ENCODE measurements around the gene SCRN3. TPM values are rescaled to one million over a fixed set of nuclear protein-coding genes. Genes with fewer than 3 reads are reported as not detected.

SCRN3 gene
- total RNA-seq, 1 donor from 2014 or later: 27.4 TPM

DNA sequence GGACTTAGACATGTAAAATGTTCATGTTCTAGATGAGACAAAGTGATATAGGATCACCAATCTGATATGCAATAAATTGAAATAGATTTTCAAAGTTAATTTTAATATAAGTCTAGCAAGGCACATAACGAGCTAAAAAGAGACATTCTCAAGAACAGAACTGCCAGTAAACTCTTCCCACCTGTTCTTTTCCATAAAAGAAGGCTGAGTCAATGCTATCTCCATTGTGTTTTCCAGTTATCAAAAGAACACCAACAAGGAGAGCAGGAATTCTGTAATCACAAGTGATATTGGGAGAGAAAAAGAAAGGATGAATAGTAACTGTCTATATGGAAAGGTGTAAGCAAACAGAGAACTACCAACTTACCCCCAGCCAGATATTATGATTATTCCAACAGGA, 65.7 kb downstream of the SCRN3 start:
- ATAC-seq (no peak), DNase-seq (no peak)
- TF ChIP-seq, protein P1, sequence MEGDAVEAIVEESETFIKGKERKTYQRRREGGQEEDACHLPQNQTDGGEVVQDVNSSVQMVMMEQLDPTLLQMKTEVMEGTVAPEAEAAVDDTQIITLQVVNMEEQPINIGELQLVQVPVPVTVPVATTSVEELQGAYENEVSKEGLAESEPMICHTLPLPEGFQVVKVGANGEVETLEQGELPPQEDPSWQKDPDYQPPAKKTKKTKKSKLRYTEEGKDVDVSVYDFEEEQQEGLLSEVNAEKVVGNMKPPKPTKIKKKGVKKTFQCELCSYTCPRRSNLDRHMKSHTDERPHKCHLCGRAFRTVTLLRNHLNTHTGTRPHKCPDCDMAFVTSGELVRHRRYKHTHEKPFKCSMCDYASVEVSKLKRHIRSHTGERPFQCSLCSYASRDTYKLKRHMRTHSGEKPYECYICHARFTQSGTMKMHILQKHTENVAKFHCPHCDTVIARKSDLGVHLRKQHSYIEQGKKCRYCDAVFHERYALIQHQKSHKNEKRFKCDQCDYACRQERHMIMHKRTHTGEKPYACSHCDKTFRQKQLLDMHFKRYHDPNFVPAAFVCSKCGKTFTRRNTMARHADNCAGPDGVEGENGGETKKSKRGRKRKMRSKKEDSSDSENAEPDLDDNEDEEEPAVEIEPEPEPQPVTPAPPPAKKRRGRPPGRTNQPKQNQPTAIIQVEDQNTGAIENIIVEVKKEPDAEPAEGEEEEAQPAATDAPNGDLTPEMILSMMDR (IDR thresholded peaks at IDR 0.05): no peak
- no peaks in the 10 kb centered on the region for H3K27me3 ChIP-seq (ENCODE audit: low read depth)
- no peaks in the 10 kb centered on the region for H3K4me1 ChIP-seq
- peaks cover 7% of the 10 kb centered on the region for H3K36me3 ChIP-seq
- H3K4me3 ChIP-seq: no peak overlapping the region
- H3K9me3 ChIP-seq: no peaks in the 10 kb centered on the region
- intact Hi-C loops (cut with DNase I): loop anchor here (5.0 kb wide), 1 partner anchor 226 kb away; no protein-coding TSS in a partner anchor
- no peak overlapping the region for H3K27ac ChIP-seq

- no peak overlapping the region for H3K27ac ChIP-seq
Measured at GRCh38 chr2:174465327-174465726, 69.8 kb downstream of the SCRN3 start.

GRCh38 chr2:174473796-174474195, 78.3 kb downstream of the SCRN3 start:
- TF ChIP-seq, protein P1 (IDR thresholded peaks at IDR 0.05): no peak
- ATAC-seq (no peak), DNase-seq (no peak)
- H3K27me3 ChIP-seq (ENCODE audit: low read depth): no peaks in the 10 kb centered on the region
- H3K4me3 ChIP-seq: no peak overlapping the region
- intact Hi-C loops (cut with DNase I): no loop called here
- no peaks in the 10 kb centered on the region for H3K9me3 ChIP-seq
- no peaks in the 10 kb centered on the region for H3K36me3 ChIP-seq
- no peak overlapping the region for H3K27ac ChIP-seq
- no peaks in the 10 kb centered on the region for H3K4me1 ChIP-seq

More at GRCh38 chr2:174465327-174465726, 69.8 kb downstream of the SCRN3 start:
- intact Hi-C loops (cut with DNase I): no loop called here
- no peak for DNase-seq
- Histone ChIP-seq H3K9me3 (no peaks in the 10 kb centered on the region), H3K4me1 (no peaks in the 10 kb centered on the region), H3K4me3 (no peak overlapping the region), H3K36me3 (no peaks in the 10 kb centered on the region), H3K27me3 (ENCODE audit: low read depth) (no peaks in the 10 kb centered on the region)
- TF ChIP-seq, protein P1 (IDR thresholded peaks at IDR 0.05): no peak
- no peak for ATAC-seq

- H3K9me3 ChIP-seq: no peaks in the 10 kb centered on the region
- H3K36me3 ChIP-seq: peaks cover 4% of the 10 kb centered on the region
- ATAC-seq (no peak), DNase-seq (no peak)
- H3K27ac ChIP-seq: no peak overlapping the region
- intact Hi-C loops (cut with DNase I): no loop called here
- no peaks in the 10 kb centered on the region for H3K4me1 ChIP-seq
- H3K4me3 ChIP-seq: no peak overlapping the region
- TF ChIP-seq, protein P1 (IDR thresholded peaks at IDR 0.05): no peak
- no peaks in the 10 kb centered on the region for H3K27me3 ChIP-seq (ENCODE audit: low read depth)
Measured at GRCh38 chr2:174477759-174478158, 82.2 kb downstream of the SCRN3 start.

Other genes with a start within 250 kb of the SCRN3 start
- 49.8 TPM for gene OLA1, start 147.2 kb upstream of the SCRN3 start, total RNA-seq
- gene SP9, start 60.8 kb upstream of the SCRN3 start, total RNA-seq: not detected
- 6.2 TPM for gene GPR155, start 91.3 kb downstream of the SCRN3 start, total RNA-seq
- 84.4 TPM for gene WIPF1, start 202.1 kb downstream of the SCRN3 start, total RNA-seq